Mammary epithelial cell (primary cell): ENCODE data around the gene STK39.

Source experiments
- EZH2 ChIP-seq: IDR thresholded peaks from 2 replicates; pipeline ENCODE4 v1.6.1; 2012; ENCODE audit warnings: low read length, inconsistent platforms, borderline replicate concordance
- TF ChIP-seq, protein P1 (sequence below), 2 donors: IDR thresholded peaks in 1 of 2; conservative IDR thresholded peaks in 1 of 2; 2 replicates each; pipeline ENCODE4 v1.5.1; 2011 to 2012; ENCODE audit warnings: inconsistent platforms in 2 of 2, low read length in 2 of 2, mild to moderate bottlenecking in 2 of 2, control low read depth in 1 of 2, low read depth in 1 of 2; ENCODE audit not compliant: insufficient read depth in 1 of 2; ENCODE audit errors: extremely low read depth in 1 of 2

DNA sequence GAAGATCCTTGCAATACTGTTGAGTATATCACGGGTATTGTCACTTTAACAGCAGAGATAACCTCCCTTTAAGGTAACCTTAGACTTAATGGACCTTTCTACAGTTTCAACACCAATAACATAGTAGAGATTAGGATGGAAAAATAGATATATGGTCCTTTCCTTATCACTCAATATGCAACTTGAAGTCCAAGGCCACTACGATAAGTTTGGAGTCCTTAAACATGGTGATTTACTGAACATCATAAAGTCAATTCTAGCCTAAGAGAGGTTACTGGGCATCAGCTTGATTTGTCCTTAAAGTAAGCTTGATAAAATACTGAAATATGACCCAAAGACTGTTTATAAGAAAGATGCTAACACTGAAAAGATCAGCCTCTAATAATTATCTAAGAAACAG lies 203.2 kb downstream of the STK39 start:
- TF ChIP-seq, protein P1, sequence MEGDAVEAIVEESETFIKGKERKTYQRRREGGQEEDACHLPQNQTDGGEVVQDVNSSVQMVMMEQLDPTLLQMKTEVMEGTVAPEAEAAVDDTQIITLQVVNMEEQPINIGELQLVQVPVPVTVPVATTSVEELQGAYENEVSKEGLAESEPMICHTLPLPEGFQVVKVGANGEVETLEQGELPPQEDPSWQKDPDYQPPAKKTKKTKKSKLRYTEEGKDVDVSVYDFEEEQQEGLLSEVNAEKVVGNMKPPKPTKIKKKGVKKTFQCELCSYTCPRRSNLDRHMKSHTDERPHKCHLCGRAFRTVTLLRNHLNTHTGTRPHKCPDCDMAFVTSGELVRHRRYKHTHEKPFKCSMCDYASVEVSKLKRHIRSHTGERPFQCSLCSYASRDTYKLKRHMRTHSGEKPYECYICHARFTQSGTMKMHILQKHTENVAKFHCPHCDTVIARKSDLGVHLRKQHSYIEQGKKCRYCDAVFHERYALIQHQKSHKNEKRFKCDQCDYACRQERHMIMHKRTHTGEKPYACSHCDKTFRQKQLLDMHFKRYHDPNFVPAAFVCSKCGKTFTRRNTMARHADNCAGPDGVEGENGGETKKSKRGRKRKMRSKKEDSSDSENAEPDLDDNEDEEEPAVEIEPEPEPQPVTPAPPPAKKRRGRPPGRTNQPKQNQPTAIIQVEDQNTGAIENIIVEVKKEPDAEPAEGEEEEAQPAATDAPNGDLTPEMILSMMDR (conservative IDR thresholded peaks at IDR 0.05 in 1 of 2, IDR thresholded peaks at IDR 0.05 in 1 of 2; ENCODE audit: extremely low read depth in 1 of 2, insufficient read depth in 1 of 2, low read depth in 1 of 2, low read length in 2 of 2): no peak
- no peak for TF ChIP-seq EZH2
